Psoas muscle (tissue), 8 donors: ENCODE results near the gene CMYA5. TPM values are rescaled to one million over a fixed set of nuclear protein-coding genes. Genes with fewer than 3 reads are reported as not detected.

Experiments used
- ATAC-seq, 4 donors: fragments of 200-7000 bp; cut with Tn5 transposase; one replicate each; pipeline ENCODE4 v1.9.1; 2020; ENCODE audit warnings: moderate library complexity in 3 of 4, mild to moderate bottlenecking in 2 of 4
- DNase-seq, 2 donors: peaks; one replicate each; pipeline ENCODE4 v3.0.0-alpha.2; 2020
- H3K27ac ChIP-seq: fragments of 200-600 bp; one replicate; pipeline ENCODE4 v1.8.0; 2022
- H3K27me3 ChIP-seq, 3 donors: fragments of 200-600 bp in 1 of 3; one replicate each; pipeline versions ENCODE4 v1.6.1 to v1.8.0; 2013 to 2022; ENCODE audit warnings: low read length in 2 of 3, mild to moderate bottlenecking in 2 of 3, moderate library complexity in 1 of 3; ENCODE audit not compliant: insufficient read depth in 3 of 3
- H3K36me3 ChIP-seq, 2 donors: fragments of 200-600 bp in 1 of 2; one replicate each; pipeline versions ENCODE4 v1.6.1 to v1.8.0; 2013 to 2022; ENCODE audit warnings: low read depth in 1 of 2, mild to moderate bottlenecking in 1 of 2, moderate library complexity in 1 of 2; ENCODE audit not compliant: insufficient read depth in 1 of 2
- H3K4me1 ChIP-seq: fragments of 200-600 bp; one replicate; pipeline ENCODE4 v1.8.0; 2022
- H3K4me3 ChIP-seq: fragments of 200-600 bp; one replicate; pipeline ENCODE4 v1.8.0; 2022; ENCODE audit warnings: mild to moderate bottlenecking
- H3K9me3 ChIP-seq: fragments of 200-600 bp; one replicate; pipeline ENCODE4 v1.8.0; 2022
- CTCF ChIP-seq: fragments of 200-600 bp; IDR thresholded peaks from one replicate; pipeline ENCODE4 v1.8.0; 2022; ENCODE audit warnings: antibody characterized with exemption
- WGBS, 3 donors: extraction: QIAGEN DNeasy Blood & Tissue Kit; methylation state at CpG; one replicate each; pipeline versions ENCODE4 v1.1.6 to v1.1.7; 2013; 5-methylcytosine and 5-hydroxymethylcytosine counted together
- intact Hi-C, 2 donors: fragments of 100-400 bp; cut with DNase I; formaldehyde crosslinking; loops; one replicate each; pipeline versions ENCODE4 v1.11.0 to v1.14.2; 2022
- polyA plus RNA-seq, 3 donors: library from polyadenylated mRNA; stranded (reverse); fragments of 200-250 nt; gene quantifications; one replicate each; pipeline ENCODE4 v1.2.3, GENCODE V29; 2013
- total RNA-seq, 4 donors: library from RNA; stranded (reverse); fragmentation: NEBNext Ultra II Directional in 2 of 4; extraction: Animal tissue kit (Norgen Biotek cat#: 25700) in 2 of 4; gene quantifications; one replicate each; pipeline versions ENCODE4 v1.2.1 to v1.2.4, GENCODE V29; 2021 to 2023
- donor health status: healthy with polysubstance abuse.
- donor health status: DM: no; HTN: no; CAD: no; lungs with moderate emphysema.
- donor health status: Bipolar disorder and iron deficiency.
- donor health status: healthy.
- donor health status: DM: yes; HTN: yes; CAD: no.
- donor health status: DM: no; HTN: no; CAD: no.
- donor health status: DM: no; HTN: no; CAD: no.
- donor health status: DM: yes; HTN: yes; CAD: no.

The CMYA5 gene
- total and polyA plus RNA-seq, 7 donors = 290 to 1,472 (median 1,216) TPM

DNA sequence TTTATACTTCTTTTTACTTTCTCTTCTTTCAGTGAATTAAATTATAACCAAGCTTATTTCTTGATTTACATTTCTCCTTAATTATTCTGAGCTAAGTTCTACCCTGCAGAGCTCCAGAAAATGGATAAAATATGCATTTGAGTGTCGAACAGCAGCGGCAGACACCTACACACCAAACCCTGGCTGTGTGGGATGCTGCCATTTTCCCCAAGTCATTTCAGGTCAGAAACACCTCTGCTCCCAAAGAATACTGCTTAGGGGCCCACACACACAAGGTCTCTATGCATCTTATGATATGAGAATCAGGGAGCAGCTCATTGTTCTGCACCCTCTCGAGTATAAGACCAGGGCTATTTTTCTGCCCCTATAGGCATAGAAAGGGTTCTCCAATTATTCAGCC, 122.3 kb downstream of the CMYA5 start:
- DNase-seq = no peak
- intact Hi-C loops = no loop called here
- TF ChIP-seq CTCF = no peak
- 83 to 94% (median 92%) methylated on average over 3 of the region's 3 CpGs for WGBS, 3 donors
- no peak for ATAC-seq
- H3K27ac ChIP-seq = no peak overlapping the region
- no peak overlapping the region for H3K4me3 ChIP-seq
- H3K36me3 ChIP-seq = peaks cover under 1 to 27% of the 10 kb centered on the region in 2 donors
- no peaks in the 10 kb centered on the region for H3K27me3 ChIP-seq
- H3K4me1 ChIP-seq = peaks cover 48% of the 10 kb centered on the region
- H3K9me3 ChIP-seq = no peaks in the 10 kb centered on the region

DNA sequence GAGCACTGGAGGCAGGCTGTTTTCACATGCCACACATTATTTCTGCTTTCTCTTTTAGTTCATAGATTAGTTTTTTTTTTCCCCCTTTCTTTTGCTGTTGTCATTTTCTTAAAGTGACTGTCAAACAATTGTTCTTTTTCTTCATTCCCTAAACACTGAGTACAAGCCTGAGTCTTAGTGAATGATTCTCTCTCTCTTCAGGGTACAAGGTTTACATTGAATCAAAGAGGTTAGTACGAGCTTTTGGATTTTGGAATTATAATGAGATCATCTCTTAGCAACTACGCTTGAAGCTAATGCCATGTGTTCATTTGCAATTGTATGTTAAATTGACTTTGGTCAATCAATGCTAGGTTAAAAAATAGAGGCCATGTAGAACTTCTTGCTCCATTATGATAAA, 125.1 kb downstream of the CMYA5 start:
- ATAC-seq (no peak), DNase-seq (no peak)
- Histone ChIP-seq H3K27me3 (no peaks in the 10 kb centered on the region), H3K36me3 (peaks cover 0 to 38% of the 10 kb centered on the region in 2 donors), H3K4me3 (no peak overlapping the region), H3K4me1 (peaks cover 27% of the 10 kb centered on the region), H3K27ac (no peak overlapping the region), H3K9me3 (no peaks in the 10 kb centered on the region)
- intact Hi-C loops = no loop called here
- TF ChIP-seq CTCF = no peak
- 87 to 93% (median 88%) methylated on average over 2 of the region's 2 CpGs for WGBS, 3 donors

- H3K4me1 ChIP-seq = peaks cover 15% of the 10 kb centered on the region
- WGBS, 3 donors = 92 to 94% (median 93%) methylated on average over 2 of the region's 2 CpGs
- no peak for TF ChIP-seq CTCF
- H3K9me3 ChIP-seq = no peaks in the 10 kb centered on the region
- ATAC-seq = no peak
- H3K4me3 ChIP-seq = no peak overlapping the region
- intact Hi-C loops = no loop called here
- H3K27me3 ChIP-seq = no peaks in the 10 kb centered on the region
- DNase-seq = no peak
- no peak overlapping the region for H3K27ac ChIP-seq
- peaks cover 0 to 47% of the 10 kb centered on the region in 2 donors for H3K36me3 ChIP-seq
Observed at GRCh38 chr5:79816014-79816413, 126.4 kb downstream of the CMYA5 start.

- H3K36me3 ChIP-seq = peaks cover 0 to 57% of the 10 kb centered on the region in 2 donors
- ATAC-seq (no peak), DNase-seq (no peak)
- H3K4me1 ChIP-seq = no peaks in the 10 kb centered on the region
- H3K9me3 ChIP-seq = no peaks in the 10 kb centered on the region
- H3K4me3 ChIP-seq = no peak overlapping the region
- no peak overlapping the region for H3K27ac ChIP-seq
- WGBS, 3 donors = 74 to 87% (median 76%) methylated on average over 5 of the region's 5 CpGs
- no peaks in the 10 kb centered on the region for H3K27me3 ChIP-seq
- no peak for TF ChIP-seq CTCF
- intact Hi-C loops = no loop called here
Observed at GRCh38 chr5:79820648-79821047, 131.0 kb downstream of the CMYA5 start.

- intact Hi-C loops = no loop called here
- H3K4me1 ChIP-seq = no peaks in the 10 kb centered on the region
- 69 to 84% (median 77%) methylated on average over 2 of the region's 2 CpGs for WGBS, 3 donors
- no peak for TF ChIP-seq CTCF
- no peaks in the 10 kb centered on the region for H3K27me3 ChIP-seq
- H3K27ac ChIP-seq = no peak overlapping the region
- peaks cover 0 to 29% of the 10 kb centered on the region in 2 donors for H3K36me3 ChIP-seq
- ATAC-seq (no peak), DNase-seq (no peak)
- H3K9me3 ChIP-seq = no peaks in the 10 kb centered on the region
- H3K4me3 ChIP-seq = no peak overlapping the region
Observed at GRCh38 chr5:79824444-79824843, 134.8 kb downstream of the CMYA5 start.
